A549 treated with CORT108297 at 1 μM for 4 hours (cell line): ENCODE results near the gene NOTCH2. TPM values are rescaled to one million over a fixed set of nuclear protein-coding genes. Genes with fewer than 3 reads are reported as not detected.

Source experiments
- total RNA-seq: library from RNA; stranded (reverse); fragments of 200-300 nt; extraction: Qiagen RNA extraction; gene quantifications from 5 replicates; pipeline ENCODE4 v1.2.3, GENCODE V29; 2022

Gene NOTCH2
- total RNA-seq = 18.6 to 31.1 TPM (median 25.7 TPM) in 5 replicates

GRCh38 chr1:120069067-120069919, at the start of gene NOTCH2:
Gene NOTCH2, minus strand, starts transcription at chr1:120069662. Its CDS starts 256 bp downstream, at chr1:120069406.

GRCh38 chr1:119896303-119896702, 173.2 kb downstream of the NOTCH2 start, which contains the start of gene ADAM30:
Gene ADAM30, minus strand, starts transcription at chr1:119896515. Its CDS starts 179 bp downstream, at chr1:119896336.

Other genes with a start within 250 kb of the NOTCH2 start
- not detected in 5 replicates for gene ADAM30, start 173.1 kb downstream of the NOTCH2 start, total RNA-seq
- 7.4 to 9.2 TPM (median 8.1 TPM) in 5 replicates for gene SEC22B, start 106.9 kb upstream of the NOTCH2 start, total RNA-seq